Neuronal stem cell (in vitro differentiated cells): Measurements from ENCODE around the gene ATP2B3.

Source experiments
- DNase-seq: peaks from one replicate; pipeline ENCODE4 v3.0.0-alpha.2; 2013; ENCODE audit warnings: low spot score
- H2AFZ ChIP-seq: one replicate; pipeline ENCODE4 v1.6.1; 2013; ENCODE audit warnings: mild to moderate bottlenecking, low read length, inconsistent platforms
- H2AK5ac ChIP-seq: 2 replicates; pipeline ENCODE4 v1.6.1; 2013; ENCODE audit warnings: low read depth, mild to moderate bottlenecking, inconsistent platforms, low read length, moderate library complexity, mixed read lengths
- H2BK120ac ChIP-seq: 2 replicates; pipeline ENCODE4 v1.6.1; 2013; ENCODE audit warnings: low read depth, mild to moderate bottlenecking, inconsistent platforms, low read length, moderate library complexity, mixed read lengths
- H2BK12ac ChIP-seq: one replicate; pipeline ENCODE4 v1.6.1; 2013; ENCODE audit warnings: low read length, inconsistent platforms
- H2BK15ac ChIP-seq: 2 replicates; pipeline ENCODE4 v1.6.1; 2013; ENCODE audit warnings: mild to moderate bottlenecking, low read length, inconsistent platforms, mixed read lengths
- H2BK5ac ChIP-seq: one replicate; pipeline ENCODE4 v1.6.1; 2013; ENCODE audit warnings: inconsistent platforms, mild to moderate bottlenecking, low read length, moderate library complexity
- H3K14ac ChIP-seq: one replicate; pipeline ENCODE4 v1.6.1; 2013; ENCODE audit warnings: low read length, inconsistent platforms
- H3K18ac ChIP-seq: 2 replicates; pipeline ENCODE4 v1.6.1; 2013; ENCODE audit warnings: low read length, inconsistent platforms
- H3K23ac ChIP-seq: 2 replicates; pipeline ENCODE4 v1.6.1; 2013; ENCODE audit warnings: low read depth, mild to moderate bottlenecking, mixed read lengths, low read length, inconsistent platforms; ENCODE audit not compliant: poor library complexity
- H3K27ac ChIP-seq: replicated peaks from 3 replicates; pipeline ENCODE4 v1.5.1; 2013; ENCODE audit warnings: low read length, inconsistent platforms
- H3K27me3 ChIP-seq, 3 experiments: 2 replicates each; pipeline ENCODE4 v1.6.1; 2013; ENCODE audit warnings: low read length in 3 of 3, mild to moderate bottlenecking in 2 of 3, inconsistent platforms in 1 of 3, low read depth in 1 of 3, mixed read lengths in 1 of 3, moderate library complexity in 1 of 3; ENCODE audit not compliant: control insufficient read depth in 3 of 3, insufficient read depth in 3 of 3
- H3K36me3 ChIP-seq, 2 donors: replicated peaks in 1 of 2; 2 replicates each; pipeline ENCODE4 v1.6.1; 2013; ENCODE audit warnings: low read length in 2 of 2; ENCODE audit not compliant: control insufficient read depth in 2 of 2, insufficient read depth in 2 of 2
- H3K4ac ChIP-seq: 2 replicates; pipeline ENCODE4 v1.6.1; 2013; ENCODE audit warnings: inconsistent platforms, mild to moderate bottlenecking, low read length, moderate library complexity
- H3K4me1 ChIP-seq, 2 donors: 1 replicate in 1 of 2; 2 replicates in 1 of 2; pipeline ENCODE4 v1.6.1; 2013; ENCODE audit warnings: low read length in 2 of 2, low read depth in 1 of 2; ENCODE audit not compliant: control insufficient read depth in 2 of 2, insufficient read depth in 1 of 2
- H3K4me2 ChIP-seq: one replicate; pipeline ENCODE4 v1.6.1; 2013; ENCODE audit warnings: mild to moderate bottlenecking, low read length, inconsistent platforms; ENCODE audit not compliant: insufficient read depth, poor library complexity, severe bottlenecking
- H3K4me3 ChIP-seq, 2 donors: 2 replicates each; pipeline ENCODE4 v1.5.1; 2013; ENCODE audit warnings: low read length in 2 of 2, mild to moderate bottlenecking in 2 of 2, inconsistent platforms in 1 of 2, moderate library complexity in 1 of 2
- H3K79me1 ChIP-seq: one replicate; pipeline ENCODE4 v1.6.1; 2013; ENCODE audit warnings: low read depth, mild to moderate bottlenecking, inconsistent platforms, low read length, moderate library complexity
- H3K9ac ChIP-seq: one replicate; pipeline ENCODE4 v1.6.1; 2013; ENCODE audit warnings: mild to moderate bottlenecking, low read depth, low read length, inconsistent platforms; ENCODE audit not compliant: poor library complexity
- H3K9me3 ChIP-seq, 2 donors: replicated peaks in 1 of 2; 2 replicates each; pipeline versions ENCODE3 to v1.6.1; 2013; ENCODE audit warnings: low read length in 2 of 2, mild to moderate bottlenecking in 2 of 2, inconsistent platforms in 1 of 2, low read depth in 1 of 2, mixed read lengths in 1 of 2, moderate library complexity in 1 of 2; ENCODE audit not compliant: control insufficient read depth in 2 of 2, insufficient read depth in 1 of 2
- H4K8ac ChIP-seq: one replicate; pipeline ENCODE4 v1.6.1; 2013; ENCODE audit warnings: low read depth, mild to moderate bottlenecking, inconsistent platforms, low read length, moderate library complexity
- H4K91ac ChIP-seq: one replicate; pipeline ENCODE4 v1.6.1; 2013; ENCODE audit warnings: low read length, low read depth, mild to moderate bottlenecking, inconsistent platforms; ENCODE audit not compliant: poor library complexity
- WGBS, 2 donors: extraction: QIAGEN DNeasy Blood & Tissue Kit; methylation state at CpG; one replicate each; pipeline ENCODE4 v1.1.7; 2013; ENCODE audit warnings: missing lambda C conversion rate in 2 of 2, mixed read lengths in 1 of 2; ENCODE audit not compliant: insufficient read length in 2 of 2, insufficient replicate concordance in 1 of 2; ENCODE audit errors: extremely low coverage in 2 of 2; 5-methylcytosine and 5-hydroxymethylcytosine counted together

The ATP2B3 gene

DNA sequence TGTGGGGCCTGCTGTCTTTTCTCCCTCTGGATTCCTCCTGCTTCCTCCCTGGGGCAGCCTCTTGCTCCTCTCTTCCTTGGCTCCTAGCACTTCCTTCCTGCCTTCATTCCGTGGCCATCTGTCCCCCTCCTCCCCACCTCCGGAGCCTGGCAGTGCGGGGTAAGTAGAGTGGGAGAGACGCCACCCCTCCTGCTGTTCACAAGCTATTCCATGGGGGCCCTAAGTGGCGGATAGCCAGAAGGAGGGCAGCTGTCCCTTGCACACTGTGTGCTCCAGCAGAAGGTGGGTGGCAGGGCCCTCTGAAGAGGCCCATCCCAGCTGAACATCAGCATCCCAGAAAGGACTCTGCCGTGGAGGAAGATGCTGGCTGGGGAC, 54.1 kb downstream of the ATP2B3 start:
- H3K18ac ChIP-seq: no peak overlapping the region
- H2BK120ac ChIP-seq: no peak overlapping the region
- H3K27me3 ChIP-seq: peaks cover 0 to 65% (median 0%) of the 10 kb centered on the region in 3 experiments
- no peak overlapping the region for H3K4me3 ChIP-seq
- no peak for DNase-seq
- H4K91ac ChIP-seq: no peak overlapping the region
- H3K9ac ChIP-seq: no peak overlapping the region
- no peak overlapping the region for H2AFZ ChIP-seq
- H2AK5ac ChIP-seq: no peak overlapping the region
- H3K4me2 ChIP-seq: no peak overlapping the region
- no peak overlapping the region for H3K14ac ChIP-seq
- no peak overlapping the region for H2BK5ac ChIP-seq
- H3K23ac ChIP-seq: no peak overlapping the region
- H2BK12ac ChIP-seq: no peak overlapping the region
- WGBS, 2 donors: no CpG with 5 or more reads among the region's 6 CpGs
- no peaks in the 10 kb centered on the region for H3K36me3 ChIP-seq
- no peak overlapping the region for H4K8ac ChIP-seq
- no peak overlapping the region for H3K27ac ChIP-seq
- no peak overlapping the region for H2BK15ac ChIP-seq
- H3K9me3 ChIP-seq: no peaks in the 10 kb centered on the region
- no peaks in the 10 kb centered on the region for H3K4me1 ChIP-seq
- H3K79me1 ChIP-seq: no peaks in the 10 kb centered on the region
- no peak overlapping the region for H3K4ac ChIP-seq

GRCh38 chrX:153572601-153573000, 55.2 kb downstream of the ATP2B3 start:
- Histone ChIP-seq H3K4me1 (no peaks in the 10 kb centered on the region), H3K4me3 (no peak overlapping the region), H4K8ac (no peak overlapping the region), H2BK120ac (no peak overlapping the region), H2AK5ac (no peak overlapping the region), H3K36me3 (no peaks in the 10 kb centered on the region), H3K4me2 (no peak overlapping the region), H4K91ac (no peak overlapping the region), H2AFZ (no peak overlapping the region), H3K4ac (no peak overlapping the region), H3K27ac (no peak overlapping the region), H3K14ac (no peak overlapping the region), H3K27me3 (peaks cover 0 to 65% (median 0%) of the 10 kb centered on the region in 3 experiments), H3K79me1 (no peaks in the 10 kb centered on the region), H2BK5ac (no peak overlapping the region), H3K23ac (no peak overlapping the region), H3K18ac (no peak overlapping the region), H3K9me3 (no peaks in the 10 kb centered on the region), H3K9ac (no peak overlapping the region), H2BK12ac (no peak overlapping the region), H2BK15ac (no peak overlapping the region)
- WGBS, 2 donors: no CpG with 5 or more reads among the region's 10 CpGs
- no peak for DNase-seq

DNA sequence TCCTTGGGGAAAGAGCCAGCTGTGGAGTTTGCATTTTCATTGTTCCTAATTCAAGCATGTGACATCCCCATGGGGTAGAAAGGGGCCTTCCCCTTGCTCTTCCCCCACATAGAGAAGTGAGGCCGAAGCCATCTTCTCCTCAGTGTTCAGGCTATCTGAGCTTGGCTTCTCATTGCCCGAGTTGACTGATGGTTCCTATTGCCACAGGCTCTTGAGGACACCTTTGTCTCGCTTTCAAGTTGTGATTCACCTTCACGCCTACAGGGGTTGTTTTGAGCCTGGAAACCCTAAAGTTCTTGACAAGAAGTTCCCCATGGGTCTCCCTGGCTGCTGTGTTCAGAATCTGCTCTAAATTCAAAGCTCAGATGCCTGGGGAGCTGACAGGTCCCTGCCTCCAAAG, 56.5 kb downstream of the ATP2B3 start:
- H3K36me3 ChIP-seq: no peaks in the 10 kb centered on the region
- no peak overlapping the region for H4K8ac ChIP-seq
- no peak overlapping the region for H3K27ac ChIP-seq
- no peaks in the 10 kb centered on the region for H3K79me1 ChIP-seq
- no peaks in the 10 kb centered on the region for H3K9me3 ChIP-seq
- no peak overlapping the region for H4K91ac ChIP-seq
- no peak overlapping the region for H3K4ac ChIP-seq
- peaks cover 0 to 51% (median 0%) of the 10 kb centered on the region in 3 experiments for H3K27me3 ChIP-seq
- no peak overlapping the region for H3K18ac ChIP-seq
- H2BK120ac ChIP-seq: no peak overlapping the region
- no peak for DNase-seq
- no peak overlapping the region for H3K4me3 ChIP-seq
- no peak overlapping the region for H3K14ac ChIP-seq
- H2AFZ ChIP-seq: no peak overlapping the region
- H3K4me2 ChIP-seq: no peak overlapping the region
- whole genome bisulfite sequencing, 2 donors: no CpG with 5 or more reads among the region's 4 CpGs
- no peak overlapping the region for H2AK5ac ChIP-seq
- peaks cover 5 to 6% of the 10 kb centered on the region in 2 donors for H3K4me1 ChIP-seq
- H3K23ac ChIP-seq: no peak overlapping the region
- H2BK5ac ChIP-seq: no peak overlapping the region
- H3K9ac ChIP-seq: no peak overlapping the region
- no peak overlapping the region for H2BK12ac ChIP-seq
- H2BK15ac ChIP-seq: no peak overlapping the region

GRCh38 chrX:153576239-153576870, 58.9 kb downstream of the ATP2B3 start:
- no peaks in the 10 kb centered on the region for H3K79me1 ChIP-seq
- no peak overlapping the region for H3K4me2 ChIP-seq

More at GRCh38 chrX:153576239-153576870, 58.9 kb downstream of the ATP2B3 start:
- Histone ChIP-seq H3K9ac (no peak overlapping the region), H2BK120ac (no peak overlapping the region), H2BK15ac (no peak overlapping the region), H2BK5ac (no peak overlapping the region), H2BK12ac (no peak overlapping the region), H2AK5ac (no peak overlapping the region), H3K4me1 (peaks cover 7 to 8% of the 10 kb centered on the region in 2 donors), H3K27me3 (peaks cover 0 to 45% (median 0%) of the 10 kb centered on the region in 3 experiments), H4K8ac (no peak overlapping the region), H3K9me3 (no peaks in the 10 kb centered on the region), H3K27ac (no peak overlapping the region), H3K4ac (no peak overlapping the region), H2AFZ (no peak overlapping the region), H3K18ac (no peak overlapping the region), H3K14ac (no peak overlapping the region), H4K91ac (no peak overlapping the region), H3K4me3 (no peak overlapping the region), H3K23ac (no peak overlapping the region), H3K36me3 (no peaks in the 10 kb centered on the region)
- no CpG with 5 or more reads among the region's 10 CpGs for WGBS, 2 donors
- DNase-seq: no peak
